Hematopoietic multipotent progenitor cell (in vitro differentiated cells): Measurements from ENCODE around the gene GRK5. TPM values are rescaled to one million over a fixed set of nuclear protein-coding genes. Genes with fewer than 3 reads are reported as not detected.
"Not testable (repeated sequence)": the region's sequence is repeated elsewhere in the genome, so short reads cannot be mapped to it uniquely, and the experiment has no call there.

Experiments used
- DNase-seq, 3 donors: peaks; one replicate each; pipeline ENCODE4 v3.0.0-alpha.2; 2011 to 2015; ENCODE audit warnings: low read depth in 2 of 3, low spot score in 2 of 3
- total RNA-seq: library from RNA; depleted of rRNA; stranded (reverse); fragments of >200 nt; gene quantifications from one replicate; pipeline ENCODE4 v1.2.3, GENCODE V29; 2012

GRK5 gene
- 2.2 TPM for total RNA-seq

GRCh38 chr10:119207366-119207666 lies at the start of gene GRK5:
GRK5 (plus strand) TSS chr10:119207571; CDS start chr10:119207918, 347 bp downstream.
- peak; percentile 92 to 97 (median 94) for DNase-seq

DNA sequence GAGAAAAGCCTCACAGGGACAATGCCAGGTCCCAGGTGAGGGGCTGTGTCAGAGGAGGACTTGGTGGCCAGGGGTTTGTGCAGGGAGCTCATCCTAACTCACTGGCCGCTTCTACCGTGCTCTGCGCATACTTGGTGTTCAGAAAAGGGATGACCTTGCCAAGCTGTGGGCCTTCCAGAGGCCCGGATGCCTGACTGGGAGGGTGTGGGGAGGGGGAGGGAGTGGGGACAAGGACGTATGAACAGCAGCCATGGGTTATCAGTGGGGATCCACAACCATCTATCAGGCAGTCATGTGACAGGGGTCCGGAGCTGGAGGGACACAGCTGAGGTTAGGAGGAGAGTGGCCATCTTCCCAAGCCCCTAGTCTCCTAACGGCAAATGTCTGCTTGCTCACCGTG lies 48.0 kb upstream of the GRK5 start:
- no peak for DNase-seq

DNA sequence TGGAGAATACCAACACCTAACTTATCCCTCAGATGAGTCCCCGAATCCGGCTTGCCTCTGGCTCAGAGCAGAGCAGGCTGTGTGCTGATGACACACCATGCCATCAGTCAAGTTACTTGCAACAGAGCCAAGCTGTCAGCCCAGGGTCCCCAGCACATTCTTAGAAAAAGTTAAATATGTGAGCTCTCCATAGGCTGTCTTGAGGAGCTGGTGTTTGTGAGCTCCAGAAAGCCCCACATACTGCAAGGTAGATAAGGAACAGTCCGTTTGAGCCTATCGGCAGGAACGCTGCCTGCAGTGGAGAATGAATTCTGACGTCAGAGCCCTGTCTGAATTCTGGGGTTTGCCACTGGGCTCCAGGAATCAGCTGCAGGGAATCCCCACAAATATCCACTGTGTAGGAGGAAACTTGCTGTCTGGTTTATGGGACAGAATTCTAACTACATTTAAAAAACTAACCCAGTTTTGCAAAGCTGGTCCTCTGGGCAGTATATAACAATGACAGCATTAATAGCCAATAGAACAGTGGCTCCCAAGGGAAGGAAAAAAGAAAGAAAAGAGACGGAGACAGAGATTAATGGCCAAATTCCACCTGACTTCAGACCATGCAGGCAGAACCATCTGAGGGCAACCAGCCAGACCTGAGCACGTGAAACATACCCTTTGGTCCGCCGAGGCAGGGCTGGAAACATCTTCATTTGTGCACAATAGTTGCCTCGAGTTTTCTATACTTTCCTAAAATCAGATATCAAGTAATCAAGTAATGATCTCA lies 45.5 kb upstream of the GRK5 start:
- no peak for DNase-seq

DNA sequence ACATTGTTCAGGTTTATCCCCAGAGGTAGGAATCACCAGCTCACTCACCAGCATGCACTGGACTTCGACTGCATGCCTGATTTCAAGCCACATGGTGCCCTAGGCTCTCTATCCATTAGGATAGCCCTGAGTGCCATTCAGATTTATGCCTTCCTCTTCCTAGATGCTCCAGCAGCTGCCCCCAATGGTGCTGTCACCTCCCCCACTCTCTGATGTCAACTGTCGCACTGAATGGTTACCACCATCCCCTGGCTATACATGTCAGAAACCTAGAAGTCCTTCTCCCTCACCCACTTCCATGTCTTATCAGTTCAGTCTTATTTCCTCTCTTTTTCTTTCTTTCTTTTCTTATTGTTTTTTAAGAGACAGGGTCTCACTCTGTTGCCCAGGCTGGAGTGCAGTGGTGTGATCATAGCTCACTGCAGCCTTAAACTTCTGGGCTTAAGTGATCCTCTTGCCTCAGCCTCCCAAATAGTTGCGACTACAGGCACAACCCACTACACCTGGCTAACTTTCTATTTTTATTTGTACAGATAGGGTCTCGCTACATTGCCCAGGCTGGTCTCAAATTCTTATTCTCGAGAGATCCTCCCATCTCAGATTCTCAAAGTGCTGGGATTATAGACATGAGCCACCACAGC lies 44.8 kb upstream of the GRK5 start:
- DNase-seq = no peak

- DNase-seq = peak; percentile 63 to 72 (median 70)
Measured at GRCh38 chr10:119165171-119166117, 41.9 kb upstream of the GRK5 start, which contains the start of gene SFXN4. SFXN4 (minus strand) TSS chr10:119165714; CDS start chr10:119165647, 67 bp downstream.

DNA sequence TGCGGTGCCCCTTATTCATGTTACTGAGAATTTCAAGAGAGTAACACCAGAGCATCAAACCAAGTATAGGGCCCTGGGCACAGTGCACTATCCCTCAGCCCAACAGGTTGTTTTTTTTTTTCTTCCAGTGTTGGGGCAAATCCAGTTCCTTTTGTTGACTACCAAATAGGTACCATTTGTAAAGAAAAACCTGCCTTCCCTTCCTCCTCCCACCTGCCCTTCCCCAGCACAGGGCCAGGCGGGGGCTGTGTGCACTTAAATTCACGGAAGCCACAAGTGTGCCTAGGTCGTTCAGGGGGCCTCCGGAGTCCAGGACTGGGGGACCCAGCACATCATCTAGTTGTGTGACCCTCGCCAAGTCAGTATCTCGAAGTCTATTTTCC lies 41.3 kb upstream of the GRK5 start:
- no peak for DNase-seq

DNA sequence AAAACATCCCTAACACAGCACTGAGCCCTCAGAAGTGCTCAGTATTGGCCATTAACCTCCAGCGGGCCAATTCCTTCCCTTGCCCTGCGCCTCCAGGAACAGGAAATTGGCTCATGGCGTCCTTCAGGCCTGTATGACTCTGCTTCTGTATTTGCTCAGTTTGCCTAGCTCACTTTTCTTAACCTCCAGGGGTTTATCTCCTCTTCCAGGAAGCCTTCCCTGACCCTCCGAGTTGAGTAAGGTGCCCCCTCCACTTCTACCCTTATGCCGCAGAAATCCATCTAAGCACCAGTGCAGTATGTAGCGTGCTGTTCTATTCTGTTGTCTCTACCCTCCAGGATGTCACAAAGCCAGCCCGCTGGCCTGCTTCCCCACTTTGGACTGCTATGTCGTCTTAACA lies 40.8 kb upstream of the GRK5 start:
- no peak for DNase-seq

DNA sequence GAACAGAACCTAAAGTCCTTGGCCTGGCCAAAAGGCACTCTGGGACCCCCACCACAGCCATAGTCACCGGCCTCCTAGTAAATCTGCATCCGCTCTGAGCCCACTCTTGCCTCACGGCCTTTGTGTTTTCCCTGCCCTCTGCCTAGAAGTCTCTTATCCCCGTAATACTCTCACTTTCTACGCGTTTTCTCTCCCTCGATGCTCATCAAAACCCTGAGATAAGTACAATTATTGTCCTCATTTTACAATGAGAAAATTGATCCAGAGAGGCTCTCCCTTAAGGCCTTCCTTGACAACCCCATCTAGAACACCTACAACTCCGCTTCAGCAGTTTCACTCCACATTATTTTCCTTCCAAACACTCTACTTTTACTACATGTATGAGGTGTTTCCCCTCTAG lies 40.3 kb upstream of the GRK5 start:
- no peak for DNase-seq

DNA sequence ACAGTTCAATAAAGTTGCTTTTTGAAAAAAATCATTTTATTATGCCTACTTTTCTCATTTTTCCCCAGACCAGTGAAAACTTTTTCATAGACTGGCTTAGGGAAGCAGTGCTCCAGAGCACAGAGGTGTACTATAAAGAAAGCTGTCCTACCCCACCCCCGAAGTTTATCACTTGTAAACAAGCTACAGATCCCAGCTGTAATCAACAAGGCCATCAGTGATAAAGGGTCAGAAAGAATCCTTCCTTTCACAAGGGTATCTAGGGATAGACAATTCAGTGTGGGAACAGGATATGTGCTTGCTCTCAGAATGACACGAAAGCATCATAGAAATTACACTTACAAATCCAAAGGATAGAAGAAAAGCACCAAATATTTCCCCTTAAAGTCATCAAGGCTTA lies 33.3 kb upstream of the GRK5 start:
- DNase-seq = no peak

GRCh38 chr10:119176166-119176565 lies 31.2 kb upstream of the GRK5 start:
- DNase-seq = no peak

- DNase-seq = no peak
Measured at GRCh38 chr10:119177708-119178371, 29.5 kb upstream of the GRK5 start.

DNA sequence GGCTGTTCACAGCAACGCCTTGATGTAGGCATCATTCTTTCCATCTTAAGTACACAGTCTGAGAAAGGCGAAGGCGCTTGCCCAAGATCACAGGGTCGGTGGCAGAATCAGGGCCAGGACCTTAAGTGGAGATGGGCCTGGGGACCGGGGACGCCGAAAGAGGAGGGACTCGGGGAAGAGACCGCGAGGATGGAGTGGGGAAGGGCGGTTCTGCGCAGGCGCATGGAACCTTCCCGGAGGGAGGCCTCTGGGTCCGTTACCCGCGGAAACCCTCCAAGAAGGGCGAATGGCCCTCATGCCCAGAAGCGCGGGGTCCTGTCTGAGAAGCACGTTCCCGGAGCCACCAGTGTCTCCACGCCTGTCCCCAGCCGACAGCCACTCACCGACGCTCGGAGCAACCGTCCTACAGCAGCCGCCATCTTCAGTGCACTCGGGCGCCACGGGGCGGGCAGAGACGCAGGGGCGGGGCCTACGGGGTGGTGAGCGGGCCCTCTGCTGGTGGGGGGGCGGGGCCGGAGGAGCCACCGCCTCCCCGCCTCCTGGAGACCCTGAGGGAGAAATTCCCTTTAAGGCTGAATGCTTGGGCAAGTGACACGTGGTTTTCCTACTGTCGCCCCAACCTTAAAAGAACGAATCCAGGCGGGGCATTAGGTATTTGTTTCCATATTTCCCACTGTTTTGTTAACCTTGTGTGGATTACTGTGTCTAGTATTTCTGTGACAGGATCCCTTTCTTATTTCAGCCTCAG lies 28.8 kb upstream of the GRK5 start, which contains the start of gene PRDX3:
PRDX3 (minus strand) TSS at position 441 of the 748 bp plus-strand sequence; CDS start at position 419, 22 bp downstream.
- DNase-seq = peak; percentile 75 to 90 (median 88)

DNA sequence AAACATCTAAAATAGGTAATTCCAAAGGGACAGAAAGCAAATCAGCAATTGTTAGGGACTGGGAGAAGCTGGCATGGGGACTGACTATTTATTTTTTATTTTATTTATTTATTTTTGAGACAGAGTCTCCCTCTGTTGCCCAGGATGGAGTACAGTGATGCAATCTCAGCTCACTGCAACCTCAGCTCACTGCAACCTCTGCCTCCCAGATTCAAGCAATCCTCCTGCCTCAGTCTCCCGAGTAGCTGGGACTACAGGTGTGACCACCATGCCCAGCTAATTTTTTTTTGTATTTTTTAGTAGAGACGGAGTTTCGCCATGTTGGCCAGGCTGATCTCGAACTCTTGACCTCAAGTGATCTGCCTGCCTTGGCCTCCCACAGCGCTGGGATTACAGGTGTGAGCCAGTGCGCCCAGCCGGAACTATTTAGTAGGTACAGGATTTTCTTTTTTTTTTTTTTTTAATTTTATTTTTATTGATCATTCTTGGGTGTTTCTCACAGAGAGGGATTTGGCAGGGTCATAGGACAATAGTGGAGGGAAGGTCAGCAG lies 26.4 kb upstream of the GRK5 start:
- DNase-seq = not testable (repeated sequence)

DNA sequence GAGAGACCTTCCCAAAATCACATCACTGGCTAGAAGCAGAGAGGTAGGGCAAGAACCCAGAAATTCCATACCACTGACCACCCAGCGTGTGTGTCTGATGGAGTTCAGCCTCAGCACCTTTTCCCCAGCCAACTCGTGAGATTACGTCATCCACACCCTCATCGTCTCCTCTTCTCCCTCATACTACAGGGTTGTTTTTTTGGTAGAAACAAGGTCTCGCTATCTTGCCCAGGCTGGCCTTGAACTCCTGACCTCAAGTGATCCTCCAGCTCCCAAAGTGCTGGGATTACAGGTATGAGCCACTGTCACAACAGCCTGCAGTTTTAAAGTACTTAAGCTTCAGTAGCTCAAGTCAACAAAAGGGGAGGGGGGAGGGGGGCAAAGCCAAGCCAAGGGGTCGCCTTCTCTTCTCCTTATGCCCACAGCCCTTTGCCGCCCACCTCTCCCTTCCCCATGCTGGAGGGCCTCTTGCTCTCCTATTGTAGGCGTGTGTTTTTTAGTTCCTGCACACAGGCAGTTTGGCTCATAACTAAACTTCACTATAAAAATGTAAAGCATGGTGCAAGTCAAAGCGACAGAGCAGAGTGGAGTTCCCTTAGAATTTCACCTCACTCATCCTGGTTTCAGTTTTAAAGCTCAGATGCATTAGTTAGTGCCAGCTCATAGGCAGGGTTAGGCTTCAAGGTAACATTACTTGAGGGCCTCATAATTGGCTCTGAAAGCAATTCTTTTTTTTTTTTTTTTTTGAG lies 23.5 kb upstream of the GRK5 start:
- DNase-seq = no peak

DNA sequence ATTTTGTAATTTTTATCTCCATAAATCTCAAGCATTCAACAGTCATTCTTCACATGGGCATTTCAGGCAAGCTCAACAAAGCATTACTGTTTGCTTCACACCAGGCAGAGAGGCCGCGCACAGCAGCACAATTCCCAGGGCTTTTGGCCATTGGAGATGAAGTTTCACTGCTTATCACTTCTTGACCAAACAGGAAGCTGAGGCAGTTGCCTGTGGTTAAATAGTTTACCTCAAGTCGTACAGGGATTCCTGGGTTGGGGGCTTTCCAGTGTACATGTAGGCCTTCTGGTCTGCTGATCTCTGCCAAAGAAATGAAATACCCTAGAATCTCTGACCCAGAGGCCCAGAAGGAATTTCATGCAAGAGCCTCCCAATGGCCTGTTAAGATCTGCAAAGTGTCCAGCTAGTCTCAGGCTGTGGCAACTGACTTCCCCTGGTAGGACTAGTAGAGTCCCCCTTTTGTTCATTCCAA lies 17.5 kb upstream of the GRK5 start:
- DNase-seq = peak in 2 of 3 donors; percentile 78 to 80

GRCh38 chr10:119190353-119190752 lies 17.0 kb upstream of the GRK5 start:
- no peak for DNase-seq

DNA sequence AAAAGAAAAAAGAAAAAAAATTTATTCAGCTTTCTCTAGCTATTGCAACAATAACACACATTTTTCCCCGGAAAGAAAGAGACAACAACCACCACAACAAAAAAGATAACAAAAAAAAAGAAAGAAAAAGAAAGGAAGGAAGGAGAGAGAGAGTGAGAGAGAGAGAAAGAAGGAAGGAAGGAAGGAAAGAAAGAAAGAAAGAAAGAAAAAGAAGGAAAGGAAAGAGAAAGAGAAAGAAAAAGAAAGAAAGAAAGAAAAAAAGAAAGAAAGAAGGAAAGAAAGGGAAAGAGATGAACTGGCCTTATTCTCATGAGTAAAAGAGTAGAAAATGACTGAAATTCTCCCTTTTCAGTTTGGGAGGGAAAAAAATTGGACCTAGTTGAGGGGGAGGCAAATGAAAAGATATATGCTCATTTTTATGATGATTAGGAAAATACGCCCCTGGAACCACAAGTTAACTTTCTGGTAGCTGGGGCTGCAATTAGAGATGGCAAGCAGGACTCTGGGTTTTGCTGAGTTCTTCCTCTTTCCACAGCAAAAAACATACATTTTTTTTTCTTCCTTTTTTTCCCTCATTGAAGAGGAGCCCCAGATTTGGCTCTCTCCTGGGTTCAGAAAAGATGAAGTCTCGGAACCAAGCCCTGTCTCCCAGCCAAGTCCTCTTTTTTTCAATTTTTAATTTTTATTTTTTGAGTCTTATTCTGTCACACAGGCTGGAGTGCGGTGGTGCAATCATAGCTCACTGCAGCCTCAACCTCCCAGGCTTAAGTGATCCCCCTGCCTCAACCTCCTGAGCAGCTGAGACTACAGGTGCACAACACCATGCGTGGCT lies 16.2 kb upstream of the GRK5 start:
- DNase-seq = peak in 2 of 3 donors; percentile 37 to 63

- DNase-seq = no peak
Measured at GRCh38 chr10:119191881-119192280, 15.5 kb upstream of the GRK5 start.
